PFSK-1 (cell line): Measurements from ENCODE around the gene ERI3.

Experiments used
- FOXP2 ChIP-seq: optimal IDR thresholded peaks from 2 replicates; pipeline ENCODE3; 2011; ENCODE audit warnings: borderline replicate concordance, control low read depth, inconsistent platforms; ENCODE audit not compliant: insufficient read depth; ENCODE audit errors: extremely low read length, extremely low read depth
- POLR2AphosphoS5 ChIP-seq: IDR thresholded peaks from 2 replicates; pipeline ENCODE4 v1.6.1; 2012; ENCODE audit warnings: low read depth, mild to moderate bottlenecking, control low read depth, low read length, moderate library complexity
- SIN3A ChIP-seq: IDR thresholded peaks from 2 replicates; pipeline ENCODE4 v1.6.1; 2012; ENCODE audit warnings: mild to moderate bottlenecking, low read length, moderate library complexity, borderline replicate concordance; ENCODE audit not compliant: insufficient read depth
- TAF1 ChIP-seq: IDR thresholded peaks from 2 replicates; pipeline ENCODE4 v1.6.1; 2012; ENCODE audit warnings: low read length, control low read depth, borderline replicate concordance; ENCODE audit not compliant: insufficient read depth
- TF ChIP-seq, protein P1 (sequence below), 2 experiments: IDR thresholded peaks; 2 replicates each; pipeline versions ENCODE4 v1.6.1 to v1.8.0; 2011 to 2012; ENCODE audit warnings: low read depth in 2 of 2, low read length in 2 of 2, control low read depth in 1 of 2, inconsistent platforms in 1 of 2, mild to moderate bottlenecking in 1 of 2, moderate library complexity in 1 of 2; ENCODE audit not compliant: insufficient read depth in 1 of 2

DNA sequence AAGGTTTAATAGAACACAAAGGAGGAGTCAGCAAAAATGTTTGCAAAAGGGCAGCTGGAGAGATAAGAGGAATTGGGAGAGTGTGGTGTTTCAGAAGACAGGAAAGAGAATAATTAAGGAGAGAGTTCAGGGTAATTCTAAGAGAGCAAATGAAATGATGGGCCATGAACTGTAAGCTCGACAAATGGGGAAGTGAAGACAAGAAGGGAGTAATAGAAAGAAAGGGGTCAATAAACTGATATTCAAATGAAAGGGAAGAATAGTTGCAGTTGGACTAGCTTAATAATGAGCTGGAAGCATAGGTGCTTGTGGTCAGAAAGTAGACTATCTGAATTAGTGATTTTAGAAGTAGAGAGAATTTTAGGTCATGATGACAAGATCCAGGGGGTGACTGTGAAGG, 34.4 kb upstream of the ERI3 start:
- TF ChIP-seq POLR2AphosphoS5 (no peak), TAF1 (no peak), SIN3A (no peak), FOXP2 (no peak)
- TF ChIP-seq, protein P1, sequence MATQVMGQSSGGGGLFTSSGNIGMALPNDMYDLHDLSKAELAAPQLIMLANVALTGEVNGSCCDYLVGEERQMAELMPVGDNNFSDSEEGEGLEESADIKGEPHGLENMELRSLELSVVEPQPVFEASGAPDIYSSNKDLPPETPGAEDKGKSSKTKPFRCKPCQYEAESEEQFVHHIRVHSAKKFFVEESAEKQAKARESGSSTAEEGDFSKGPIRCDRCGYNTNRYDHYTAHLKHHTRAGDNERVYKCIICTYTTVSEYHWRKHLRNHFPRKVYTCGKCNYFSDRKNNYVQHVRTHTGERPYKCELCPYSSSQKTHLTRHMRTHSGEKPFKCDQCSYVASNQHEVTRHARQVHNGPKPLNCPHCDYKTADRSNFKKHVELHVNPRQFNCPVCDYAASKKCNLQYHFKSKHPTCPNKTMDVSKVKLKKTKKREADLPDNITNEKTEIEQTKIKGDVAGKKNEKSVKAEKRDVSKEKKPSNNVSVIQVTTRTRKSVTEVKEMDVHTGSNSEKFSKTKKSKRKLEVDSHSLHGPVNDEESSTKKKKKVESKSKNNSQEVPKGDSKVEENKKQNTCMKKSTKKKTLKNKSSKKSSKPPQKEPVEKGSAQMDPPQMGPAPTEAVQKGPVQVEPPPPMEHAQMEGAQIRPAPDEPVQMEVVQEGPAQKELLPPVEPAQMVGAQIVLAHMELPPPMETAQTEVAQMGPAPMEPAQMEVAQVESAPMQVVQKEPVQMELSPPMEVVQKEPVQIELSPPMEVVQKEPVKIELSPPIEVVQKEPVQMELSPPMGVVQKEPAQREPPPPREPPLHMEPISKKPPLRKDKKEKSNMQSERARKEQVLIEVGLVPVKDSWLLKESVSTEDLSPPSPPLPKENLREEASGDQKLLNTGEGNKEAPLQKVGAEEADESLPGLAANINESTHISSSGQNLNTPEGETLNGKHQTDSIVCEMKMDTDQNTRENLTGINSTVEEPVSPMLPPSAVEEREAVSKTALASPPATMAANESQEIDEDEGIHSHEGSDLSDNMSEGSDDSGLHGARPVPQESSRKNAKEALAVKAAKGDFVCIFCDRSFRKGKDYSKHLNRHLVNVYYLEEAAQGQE (IDR thresholded peaks at IDR 0.05; ENCODE audit: insufficient read depth in 1 of 2, low read depth in 2 of 2, low read length in 2 of 2): no peak
